NCI-H2029 (cell line): ENCODE results near the gene MAML3.

Source experiments
- DNase-seq: peaks from one replicate; lab custom pipeline; 2025; lab: John Stamatoyannopoulos, UW

Gene MAML3

GRCh38 chr4:140003876-140004548, 150.0 kb downstream of the MAML3 start:
- no peak for DNase-seq

GRCh38 chr4:140000232-140000631, 153.8 kb downstream of the MAML3 start:
- DNase-seq, result no peak

- DNase-seq, result no peak
Measured at GRCh38 chr4:139988863-139989765, 164.9 kb downstream of the MAML3 start.

- DNase-seq, result no peak
Measured at GRCh38 chr4:139987502-139987850, 166.5 kb downstream of the MAML3 start.

GRCh38 chr4:139986689-139987501, 167.1 kb downstream of the MAML3 start:
- no peak for DNase-seq

- no peak for DNase-seq
Measured at GRCh38 chr4:139986106-139986505, 167.9 kb downstream of the MAML3 start.

DNA sequence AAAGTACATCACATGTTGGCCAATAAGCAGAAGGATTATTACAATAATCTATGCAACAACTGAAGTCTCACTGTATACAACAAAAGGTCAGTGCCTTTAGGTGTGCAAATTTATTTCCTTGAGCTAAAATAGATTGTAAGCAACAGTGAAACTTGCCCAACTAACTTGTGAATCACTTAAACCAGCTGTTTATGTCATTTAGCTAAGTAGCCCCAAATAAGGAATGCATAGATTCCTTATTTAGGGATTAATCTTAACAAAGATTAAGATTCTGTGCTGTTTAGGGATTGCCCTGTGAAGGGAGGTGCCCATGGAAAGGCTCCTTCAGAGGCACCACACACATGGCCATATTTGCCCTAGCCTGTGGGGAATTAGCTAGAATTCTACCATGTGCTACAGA, 168.6 kb downstream of the MAML3 start:
- no peak for DNase-seq

DNA sequence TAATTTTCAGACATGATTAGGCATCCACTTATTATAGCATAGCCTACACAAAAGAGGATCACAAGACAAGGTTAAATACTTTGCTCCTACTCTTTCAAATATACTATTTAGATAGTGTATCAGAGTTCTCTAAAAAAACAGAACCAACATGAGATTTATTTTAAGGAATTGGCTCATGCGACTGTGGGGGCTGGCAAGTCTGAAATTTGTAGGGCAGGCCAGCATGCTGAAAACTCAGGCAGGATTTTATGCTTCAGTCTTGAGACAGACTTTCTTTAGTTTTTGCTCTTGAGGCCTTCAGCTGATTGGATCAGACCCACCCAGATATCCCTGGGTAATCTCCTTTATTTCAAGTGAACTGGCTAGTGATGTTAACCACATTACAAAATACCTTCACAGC, 169.5 kb downstream of the MAML3 start:
- DNase-seq, result no peak

DNA sequence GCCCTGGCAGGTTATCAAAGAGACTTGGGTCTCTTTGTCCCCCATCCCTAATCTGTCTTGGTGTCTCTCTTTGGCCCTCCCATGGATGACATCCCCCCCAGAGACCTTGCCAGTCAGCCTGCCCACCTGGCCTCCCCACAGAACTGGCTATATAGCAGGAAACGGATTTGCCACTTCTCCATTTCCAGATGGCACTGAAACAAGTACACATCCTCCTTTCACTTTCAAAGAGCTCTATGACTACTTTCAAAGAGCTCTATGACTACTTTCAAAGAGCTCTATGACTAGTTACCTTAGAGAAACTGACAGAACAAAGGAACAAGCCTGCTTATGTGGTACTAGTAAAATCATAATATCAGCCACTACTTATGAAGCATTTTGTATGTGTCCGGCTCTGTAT, 175.3 kb downstream of the MAML3 start:
- DNase-seq, result no peak

DNA sequence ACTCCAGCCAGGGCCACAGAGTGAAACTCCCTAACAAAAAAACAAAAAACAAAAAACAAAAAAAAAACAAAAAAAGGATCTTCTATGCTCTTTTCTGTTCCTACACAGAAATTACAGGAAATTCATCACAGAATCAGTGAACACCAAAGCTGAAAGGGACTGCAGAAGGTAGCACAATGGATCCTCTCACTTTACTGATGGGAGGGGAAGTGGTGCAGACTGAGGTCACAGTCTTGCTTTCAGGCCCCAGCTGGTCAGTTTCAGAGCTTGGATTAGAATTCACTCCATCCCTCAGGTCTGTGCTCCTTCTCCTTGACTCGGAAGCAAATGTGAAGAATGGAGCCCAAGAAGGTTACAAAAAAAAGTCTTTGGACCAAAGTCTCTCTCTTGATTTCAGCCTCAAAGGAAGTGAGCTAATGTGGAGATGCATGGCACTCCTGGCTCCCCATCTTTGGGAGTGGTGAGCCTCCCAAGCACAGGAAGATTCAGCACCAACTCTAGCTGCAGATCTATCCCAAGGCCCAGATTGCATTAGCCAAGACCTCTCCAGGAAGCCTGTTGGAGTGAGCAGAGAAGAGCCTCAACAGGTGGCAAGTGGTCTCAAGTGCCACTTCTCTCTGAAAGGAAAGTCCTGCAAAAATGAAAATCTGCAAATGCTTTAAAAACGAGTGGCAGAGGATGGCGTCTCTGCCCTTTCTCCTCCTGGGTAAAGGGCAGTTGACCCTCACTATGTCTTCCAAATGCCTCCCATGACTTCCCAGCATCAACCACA, 176.0 kb downstream of the MAML3 start:
- DNase-seq, result peak; percentile 38

DNA sequence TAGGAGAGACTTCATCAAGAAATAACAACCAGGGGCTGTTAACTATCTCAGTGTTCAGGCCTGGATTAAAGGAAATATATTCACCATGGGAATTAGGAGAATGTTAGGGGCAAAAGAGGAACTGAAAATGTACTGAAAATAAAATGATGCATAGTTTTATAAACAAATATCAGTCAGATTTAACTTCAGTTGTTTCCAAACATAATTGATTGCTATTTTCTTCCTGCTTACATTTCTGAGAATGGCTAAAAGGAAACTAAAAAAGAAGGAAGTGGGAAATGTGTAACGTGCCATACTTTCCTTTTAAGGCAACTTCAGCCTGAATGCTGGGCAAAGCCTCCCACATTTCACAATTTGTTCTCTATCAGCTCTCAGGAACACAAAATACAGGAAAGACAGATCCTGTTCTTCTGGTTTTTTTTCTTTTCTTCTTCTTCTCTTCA, 178.1 kb downstream of the MAML3 start:
- DNase-seq, result no peak

GRCh38 chr4:139973616-139974015, 180.4 kb downstream of the MAML3 start:
- DNase-seq, result no peak

GRCh38 chr4:139973015-139973414, 181.0 kb downstream of the MAML3 start:
- DNase-seq, result no peak

DNA sequence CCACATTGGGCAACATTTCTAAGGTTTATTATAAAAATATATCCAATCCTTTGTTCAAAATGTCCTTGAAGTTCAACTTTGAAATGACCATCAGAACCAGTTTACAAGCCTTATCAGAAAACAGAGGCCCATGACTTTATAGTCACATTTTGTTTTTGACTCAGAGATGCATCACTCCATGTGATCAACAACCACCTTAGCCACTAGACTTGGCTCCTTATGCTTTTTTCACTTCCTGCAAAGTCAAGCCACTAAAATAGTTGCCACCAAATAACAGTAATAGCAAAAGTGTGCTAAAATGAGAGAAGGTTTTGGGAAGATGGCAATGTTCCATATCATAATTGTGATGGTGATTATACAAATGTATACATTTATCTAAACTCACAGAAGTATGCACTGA, 181.7 kb downstream of the MAML3 start:
- no peak for DNase-seq

GRCh38 chr4:139971111-139971510, 182.9 kb downstream of the MAML3 start:
- no peak for DNase-seq

DNA sequence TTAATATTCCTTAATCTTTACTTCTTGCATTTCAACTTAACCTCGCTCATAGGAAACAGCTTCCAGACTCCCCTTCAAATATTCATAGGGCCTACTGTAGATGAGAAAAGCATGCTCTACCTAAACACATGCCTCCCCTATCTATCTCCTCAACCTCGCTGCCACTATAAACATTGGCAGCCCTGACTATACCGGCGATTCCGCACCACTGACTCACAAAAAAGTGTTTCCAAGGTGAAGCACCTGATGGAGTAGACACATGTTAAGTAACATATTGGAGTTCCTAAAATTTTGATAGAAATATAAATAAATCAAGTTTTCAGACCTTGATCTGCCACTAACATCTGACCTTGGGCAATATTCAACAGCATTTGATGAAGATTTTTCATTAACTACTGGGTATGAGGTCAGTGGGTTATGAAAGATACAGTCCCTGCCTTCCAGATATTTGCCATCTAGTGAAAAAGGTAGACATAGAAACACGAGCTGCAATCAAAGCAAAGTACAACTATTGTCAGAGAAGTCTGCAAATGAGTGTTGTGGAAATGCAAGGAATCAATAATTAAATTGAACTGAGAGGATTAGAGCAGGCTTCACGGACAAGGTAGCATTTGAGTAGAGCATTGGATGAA, 184.2 kb downstream of the MAML3 start:
- no peak for DNase-seq

- no peak for DNase-seq
Measured at GRCh38 chr4:139968831-139969230, 185.2 kb downstream of the MAML3 start.

- DNase-seq, result no peak
Measured at GRCh38 chr4:139966383-139966782, 187.6 kb downstream of the MAML3 start.

- DNase-seq, result no peak
Measured at GRCh38 chr4:139965789-139966188, 188.2 kb downstream of the MAML3 start.

GRCh38 chr4:139963708-139964107, 190.3 kb downstream of the MAML3 start:
- no peak for DNase-seq

DNA sequence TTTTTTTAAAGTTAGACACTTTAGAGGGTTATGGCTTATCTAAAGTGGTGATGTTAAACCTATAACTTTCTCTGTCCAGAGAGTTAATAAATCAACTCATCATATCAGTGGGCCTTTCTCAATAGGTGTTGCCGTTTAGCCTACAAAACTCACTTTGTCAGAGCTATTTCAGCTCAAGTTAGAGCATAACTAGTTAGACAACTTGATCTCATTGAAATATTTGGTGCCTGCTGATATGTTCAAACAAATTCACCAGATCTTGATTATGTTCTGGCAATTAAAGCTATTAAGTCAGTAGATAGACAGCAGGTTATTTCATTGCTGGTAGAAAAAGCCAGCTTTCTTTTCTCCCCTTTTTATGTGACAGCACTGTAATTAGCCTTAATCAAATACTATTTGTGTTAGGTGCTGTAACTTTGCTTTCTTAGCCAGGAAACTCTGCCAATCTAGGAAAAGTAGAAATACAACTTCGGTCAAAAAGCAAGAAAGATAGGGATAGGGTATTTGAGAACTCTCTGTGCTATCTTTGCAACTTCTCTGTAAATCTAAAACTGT, 191.8 kb downstream of the MAML3 start:
- DNase-seq, result no peak
